VCaP (cell line): Measurements from ENCODE around the gene CPLANE2.
"Not testable (repeated sequence)": the region's sequence is repeated elsewhere in the genome, so short reads cannot be mapped to it uniquely, and the experiment has no call there.

Experiments used
- H3K27ac ChIP-seq: fragments of 450-650 bp; 2 replicates; pipeline ENCODE4 v1.5.1; 2017
- CTCF ChIP-seq: fragments of 450-650 bp; conservative IDR thresholded peaks from 2 replicates; pipeline ENCODE4 v1.5.1; 2017; ENCODE audit warnings: mild to moderate bottlenecking, moderate library complexity

CPLANE2 gene

GRCh38 chr1:16266411-16267118 is 29.6 kb upstream of the CPLANE2 start:
- H3K27ac ChIP-seq, result no peak overlapping the region
- no peak for TF ChIP-seq CTCF

- H3K27ac ChIP-seq, result no peak overlapping the region
- TF ChIP-seq CTCF, result no peak
These were observed 25.1 kb upstream of the CPLANE2 start for GRCh38 chr1:16262067-16262466.

GRCh38 chr1:16260814-16261213 is 23.8 kb upstream of the CPLANE2 start:
- no peak overlapping the region for H3K27ac ChIP-seq
- TF ChIP-seq CTCF, result no peak

GRCh38 chr1:16258591-16259135 is 21.7 kb upstream of the CPLANE2 start:
- H3K27ac ChIP-seq, result no peak overlapping the region
- no peak for TF ChIP-seq CTCF

GRCh38 chr1:16257968-16258367 is 21.0 kb upstream of the CPLANE2 start:
- H3K27ac ChIP-seq, result no peak overlapping the region
- TF ChIP-seq CTCF, result no peak

- not testable (repeated sequence) for H3K27ac ChIP-seq
These were observed 20.6 kb upstream of the CPLANE2 start for GRCh38 chr1:16257556-16257955.

GRCh38 chr1:16256478-16256877 is 19.5 kb upstream of the CPLANE2 start:
- H3K27ac ChIP-seq, result no peak overlapping the region
- TF ChIP-seq CTCF, result no peak

GRCh38 chr1:16254263-16254928 is 17.4 kb upstream of the CPLANE2 start:
- H3K27ac ChIP-seq, result peak overlapping the region; percentile 16; the same call in 1 of the 2 replicates
- no peak for TF ChIP-seq CTCF
